Ectodermal cell (in vitro differentiated cells): ENCODE data around the gene KCNK17.
"Not testable (repeated sequence)": the region's sequence is repeated elsewhere in the genome, so short reads cannot be mapped to it uniquely, and the experiment has no call there.

Experiments used
- H3K27ac ChIP-seq: 2 replicates; pipeline ENCODE4 v1.7.0; 2013; ENCODE audit warnings: mild to moderate bottlenecking, low read depth, low read length; ENCODE audit not compliant: insufficient read depth, poor library complexity, severe bottlenecking
- H3K27me3 ChIP-seq: 2 replicates; pipeline ENCODE4 v1.7.0; 2013; ENCODE audit warnings: mild to moderate bottlenecking, low read length; ENCODE audit not compliant: insufficient read depth, control insufficient read depth, poor library complexity, severe bottlenecking
- H3K36me3 ChIP-seq: one replicate; pipeline ENCODE4 v1.7.0; 2013; ENCODE audit warnings: low read length; ENCODE audit not compliant: control insufficient read depth, insufficient read depth
- H3K4me1 ChIP-seq: one replicate; pipeline ENCODE4 v1.7.0; 2013; ENCODE audit warnings: low read length; ENCODE audit not compliant: control insufficient read depth, insufficient read depth
- H3K4me3 ChIP-seq: 2 replicates; pipeline ENCODE4 v1.7.0; 2013; ENCODE audit warnings: low read depth, low read length, control low read depth; ENCODE audit not compliant: insufficient read depth
- H3K9me3 ChIP-seq: 2 replicates; pipeline ENCODE4 v1.7.0; 2013; ENCODE audit warnings: mild to moderate bottlenecking, low read length, moderate library complexity; ENCODE audit not compliant: control insufficient read depth
- WGBS, 2 experiments: methylation state at CpG; one replicate each; pipeline ENCODE4 v1.1.7; 2013; ENCODE audit warnings: missing lambda C conversion rate in 2 of 2; 5-methylcytosine and 5-hydroxymethylcytosine counted together

KCNK17 gene

DNA sequence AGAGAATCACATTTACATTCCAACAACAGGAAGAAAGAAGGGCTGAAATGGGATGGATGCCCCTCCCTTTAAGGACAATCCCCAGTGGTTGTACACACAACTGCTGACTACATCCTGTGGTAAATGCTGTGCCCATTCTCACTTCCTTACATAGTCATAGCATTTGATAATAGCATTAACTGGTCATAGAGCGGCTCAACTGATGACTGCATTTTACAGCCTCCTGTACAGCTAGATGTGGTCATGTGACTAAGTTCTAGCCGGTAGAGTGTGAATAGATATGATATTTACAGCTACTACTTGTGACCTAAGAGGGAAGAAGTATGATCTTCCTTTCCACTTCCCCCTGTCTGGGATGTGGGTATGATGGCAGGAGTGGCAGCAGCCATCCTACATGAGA is 24.7 kb downstream of the KCNK17 start:
- Histone ChIP-seq H3K27me3 (peaks cover 9% of the 10 kb centered on the region), H3K4me1 (no peaks in the 10 kb centered on the region), H3K9me3 (no peaks in the 10 kb centered on the region), H3K4me3 (no peak overlapping the region), H3K36me3 (no peaks in the 10 kb centered on the region), H3K27ac (no peak overlapping the region)
- WGBS, 2 experiments = 90 to 97% methylated on average over 2 of the region's 2 CpGs

DNA sequence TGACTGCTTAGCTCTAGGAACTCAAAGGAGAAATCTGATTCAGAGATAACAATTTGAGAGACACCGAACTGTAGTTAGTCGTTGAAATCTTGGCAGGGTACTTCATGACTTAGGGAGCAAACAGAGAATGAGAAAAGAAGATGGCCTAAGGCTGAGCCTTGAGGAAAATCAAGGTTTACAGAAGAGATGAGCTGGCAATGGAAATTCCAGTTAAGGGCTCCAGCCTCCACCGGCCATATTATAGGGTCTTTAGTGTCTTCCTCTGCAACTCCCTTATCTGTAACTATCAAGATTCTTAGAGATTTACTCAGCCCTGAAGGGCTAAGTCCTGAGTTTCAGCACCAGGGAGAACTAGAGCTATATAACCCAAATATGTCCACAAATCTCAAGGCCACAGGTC is 26.6 kb downstream of the KCNK17 start:
- H3K36me3 ChIP-seq = no peaks in the 10 kb centered on the region
- peaks cover 5% of the 10 kb centered on the region for H3K27me3 ChIP-seq
- H3K4me3 ChIP-seq = no peak overlapping the region
- H3K4me1 ChIP-seq = no peaks in the 10 kb centered on the region
- H3K9me3 ChIP-seq = no peaks in the 10 kb centered on the region
- no peak overlapping the region for H3K27ac ChIP-seq
- 94 to 95% methylated on average over 3 of the region's 3 CpGs for WGBS, 2 experiments

DNA sequence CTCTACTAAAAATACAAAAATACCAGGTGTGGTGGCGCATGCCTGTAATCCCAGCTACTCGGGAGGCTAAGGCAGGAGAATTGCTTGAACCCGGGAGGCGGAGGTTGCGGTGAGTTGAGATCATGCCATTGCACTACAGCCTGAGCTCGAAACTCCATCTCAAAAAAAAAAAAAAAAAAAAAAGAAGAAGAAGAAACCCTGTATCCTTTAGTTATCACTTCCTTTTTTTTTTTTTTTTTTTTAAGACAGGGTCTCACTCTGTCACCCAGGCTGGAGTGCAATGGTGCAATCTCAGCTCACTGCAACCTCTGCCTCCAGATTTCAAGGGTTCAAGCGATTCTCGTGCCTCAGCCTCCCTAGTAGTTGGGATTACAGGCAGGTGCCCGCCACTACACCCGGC is 27.6 kb downstream of the KCNK17 start:
- H3K27me3 ChIP-seq, H3K4me1 ChIP-seq, H3K4me3 ChIP-seq, H3K27ac ChIP-seq, H3K36me3 ChIP-seq, H3K9me3 ChIP-seq: not testable (repeated sequence)
- 78 to 85% methylated on average over 9 to 10 of the region's 10 CpGs for WGBS, 2 experiments

DNA sequence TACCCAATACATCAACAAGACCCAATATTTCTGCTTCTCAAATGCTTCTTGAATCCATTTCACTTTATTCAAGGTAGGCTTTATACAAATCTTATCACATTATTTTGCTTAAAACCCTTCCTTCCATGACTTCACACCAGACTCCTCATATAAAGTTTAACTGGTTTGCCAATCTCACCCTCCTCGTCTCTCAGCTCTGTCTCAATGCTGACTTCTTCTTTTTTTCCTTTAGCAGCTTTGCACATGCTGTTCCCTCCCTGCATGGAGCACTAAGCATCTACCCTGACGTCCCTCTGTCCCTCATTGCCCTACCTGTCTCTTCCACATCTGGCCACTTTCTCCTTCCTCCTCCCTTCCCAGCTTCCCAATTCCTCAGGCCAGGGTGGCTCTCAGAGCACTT is 31.4 kb downstream of the KCNK17 start:
- Histone ChIP-seq H3K27ac (no peak overlapping the region), H3K36me3 (no peaks in the 10 kb centered on the region), H3K4me3 (no peak overlapping the region), H3K27me3 (no peaks in the 10 kb centered on the region), H3K4me1 (no peaks in the 10 kb centered on the region), H3K9me3 (no peaks in the 10 kb centered on the region)
- 67 to 69% methylated on average over 2 of the region's 2 CpGs for WGBS, 2 experiments

DNA sequence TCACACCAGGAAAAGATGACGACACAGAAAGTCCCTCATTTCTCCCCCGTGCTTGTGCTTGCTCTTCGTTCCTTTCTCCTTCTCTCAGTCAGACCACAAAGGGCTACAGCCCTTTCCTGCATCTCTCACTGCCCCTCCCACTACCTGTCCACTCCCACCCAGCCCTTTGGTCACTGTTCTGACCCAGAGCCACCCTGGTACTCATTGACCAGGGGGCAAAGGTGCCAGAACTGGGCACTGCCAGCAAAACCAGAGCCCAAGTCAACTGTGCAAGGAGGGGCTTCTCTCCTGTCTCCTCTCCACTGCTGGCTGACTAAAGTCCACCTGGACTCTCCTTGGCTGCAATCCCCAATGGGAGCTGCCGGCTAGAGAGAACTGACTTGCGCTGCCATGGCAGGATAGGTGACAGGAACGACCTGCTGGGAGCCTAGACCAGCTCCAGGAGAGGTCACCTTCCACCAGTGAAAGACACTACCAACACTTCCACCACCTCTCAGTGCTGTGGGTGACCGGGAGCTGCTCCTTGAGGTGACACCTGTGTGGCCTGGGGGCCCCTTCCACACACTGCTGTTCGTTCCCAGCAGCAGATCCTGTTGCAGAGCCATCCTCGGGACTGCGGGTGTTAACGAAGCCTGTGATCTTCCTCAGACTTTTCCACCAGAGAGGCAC is 32.8 kb downstream of the KCNK17 start:
- Histone ChIP-seq H3K36me3 (no peaks in the 10 kb centered on the region), H3K27me3 (no peaks in the 10 kb centered on the region), H3K4me1 (no peaks in the 10 kb centered on the region), H3K4me3 (no peak overlapping the region), H3K9me3 (no peaks in the 10 kb centered on the region), H3K27ac (no peak overlapping the region)
- WGBS, 2 experiments = 88 to 91% methylated on average over 11 of the region's 11 CpGs

DNA sequence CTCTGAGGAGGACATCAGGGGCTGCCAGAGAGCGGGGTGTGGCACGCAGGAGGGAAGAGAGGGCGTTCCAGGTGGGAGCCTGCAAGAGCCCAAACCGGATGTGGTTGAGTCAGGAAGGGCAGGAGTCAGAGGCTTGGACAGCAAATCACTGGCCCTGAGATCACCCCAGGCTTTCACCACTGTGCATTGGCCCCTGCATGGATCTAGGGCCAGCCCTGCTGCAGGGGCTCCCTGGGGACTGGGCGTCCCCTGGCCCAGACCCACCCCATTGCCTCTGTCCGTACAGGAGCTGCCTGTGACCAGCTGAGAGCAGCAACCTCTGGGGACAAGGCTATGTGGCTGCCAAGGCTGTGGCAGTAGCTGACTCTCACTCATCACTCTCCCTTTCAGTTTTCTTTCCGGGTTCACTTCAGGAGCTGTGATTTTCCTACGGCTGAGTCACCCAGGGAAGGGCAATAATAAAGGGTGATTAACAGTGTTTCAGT is 33.9 kb downstream of the KCNK17 start:
- Histone ChIP-seq H3K4me3 (no peak overlapping the region), H3K36me3 (no peaks in the 10 kb centered on the region), H3K27me3 (no peaks in the 10 kb centered on the region), H3K4me1 (no peaks in the 10 kb centered on the region), H3K9me3 (no peaks in the 10 kb centered on the region), H3K27ac (no peak overlapping the region)
- 78 to 85% methylated on average over 8 of the region's 8 CpGs for WGBS, 2 experiments

DNA sequence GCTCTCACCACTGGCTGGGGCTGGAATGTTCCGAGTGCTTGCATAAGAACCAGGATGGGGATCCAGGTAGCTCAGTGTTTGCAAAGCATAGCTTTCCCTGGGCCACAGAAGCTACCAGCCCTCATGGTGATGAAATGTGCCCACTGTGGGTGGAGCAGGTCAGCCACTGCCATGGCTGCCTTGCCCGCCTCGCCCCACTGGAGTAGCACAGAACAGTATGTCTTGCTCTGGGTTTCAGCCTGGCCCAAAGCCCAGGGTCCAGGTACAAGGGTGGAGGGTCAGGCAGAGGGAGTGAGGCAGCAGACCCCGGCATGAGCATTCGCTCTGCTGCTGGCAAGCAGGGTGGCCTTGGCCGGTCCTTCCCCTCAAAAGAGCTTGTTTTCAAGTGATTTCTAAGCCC is 34.7 kb downstream of the KCNK17 start:
- Histone ChIP-seq H3K27me3 (no peaks in the 10 kb centered on the region), H3K36me3 (no peaks in the 10 kb centered on the region), H3K27ac (no peak overlapping the region), H3K4me1 (no peaks in the 10 kb centered on the region), H3K9me3 (no peaks in the 10 kb centered on the region), H3K4me3 (no peak overlapping the region)
- WGBS, 2 experiments = 93% methylated on average over 6 of the region's 6 CpGs

DNA sequence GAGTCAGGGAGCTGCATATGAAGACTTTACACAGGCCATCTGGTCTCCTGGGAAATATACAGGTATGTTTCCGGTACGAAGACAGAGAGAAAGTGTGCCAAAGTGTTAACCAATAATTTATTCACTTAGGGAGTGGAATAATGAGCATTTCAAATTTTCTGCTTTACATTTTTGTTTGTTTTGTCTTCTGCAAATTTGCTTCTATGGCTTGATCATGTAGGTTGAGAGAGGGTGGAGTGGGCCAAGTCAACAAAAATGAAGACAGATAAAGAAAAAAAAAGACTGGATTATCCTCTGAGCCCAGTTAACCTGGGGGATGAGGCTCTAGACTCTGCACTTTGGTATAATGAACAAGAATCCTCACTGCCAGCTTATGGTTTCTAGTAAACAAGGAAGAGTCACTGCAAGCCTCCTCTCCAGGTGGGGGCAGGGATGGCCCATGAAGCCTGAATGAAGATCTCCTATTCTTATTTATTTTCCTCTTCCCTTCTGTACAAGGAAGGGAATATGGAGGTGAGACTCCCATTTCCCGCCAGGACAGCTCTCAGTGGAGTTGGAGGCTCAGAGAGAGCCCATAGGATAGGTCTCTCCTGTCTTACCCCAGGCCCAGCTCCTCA is 37.7 kb downstream of the KCNK17 start:
- Histone ChIP-seq H3K9me3 (no peaks in the 10 kb centered on the region), H3K27me3 (no peaks in the 10 kb centered on the region), H3K36me3 (no peaks in the 10 kb centered on the region), H3K4me1 (no peaks in the 10 kb centered on the region), H3K4me3 (no peak overlapping the region), H3K27ac (no peak overlapping the region)
- WGBS, 2 experiments = 89 to 98% methylated on average over 3 of the region's 3 CpGs

DNA sequence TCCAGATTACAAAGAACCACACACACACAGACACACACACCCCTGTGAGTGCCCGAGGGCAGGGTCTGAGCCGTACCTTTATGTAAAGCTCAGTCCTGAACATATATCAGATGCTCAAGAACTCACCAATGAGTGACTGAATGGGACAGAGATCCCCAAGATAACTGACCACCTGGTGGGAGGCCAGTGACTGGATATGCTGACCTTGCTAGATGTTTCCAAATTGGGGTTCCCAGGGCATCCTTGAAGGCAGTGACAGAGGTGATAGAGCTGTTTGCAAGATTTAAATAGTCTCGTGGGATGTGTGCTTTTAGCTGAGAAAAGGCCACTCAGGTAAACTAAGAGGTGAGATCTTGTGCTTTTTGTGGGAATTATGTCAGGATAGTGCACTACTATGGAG is 39.3 kb downstream of the KCNK17 start:
- H3K9me3 ChIP-seq = no peaks in the 10 kb centered on the region
- no peak overlapping the region for H3K27ac ChIP-seq
- no peak overlapping the region for H3K4me3 ChIP-seq
- no peaks in the 10 kb centered on the region for H3K4me1 ChIP-seq
- 91 to 92% methylated on average over 3 of the region's 3 CpGs for WGBS, 2 experiments
- no peaks in the 10 kb centered on the region for H3K27me3 ChIP-seq
- no peaks in the 10 kb centered on the region for H3K36me3 ChIP-seq

DNA sequence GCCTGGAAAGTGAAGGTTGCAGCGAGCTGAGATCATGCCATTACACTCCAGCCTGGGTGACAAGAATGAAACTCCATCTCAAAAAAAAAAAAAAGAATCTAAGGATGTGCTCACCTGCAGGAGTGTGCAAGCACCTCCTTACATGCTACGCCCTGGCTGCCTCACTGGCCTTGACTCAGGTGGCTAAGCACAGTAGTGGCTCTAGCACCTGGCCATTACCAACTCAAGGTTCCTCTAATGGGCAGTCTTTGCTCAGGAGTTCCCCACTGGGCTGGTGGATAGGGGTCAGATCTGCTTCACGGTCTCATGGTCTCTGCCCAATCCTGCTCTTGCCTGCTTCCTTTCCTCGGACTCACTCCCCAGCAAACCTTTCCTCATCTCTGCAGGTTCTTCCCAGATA is 39.7 kb downstream of the KCNK17 start:
- Histone ChIP-seq H3K4me3 (no peak overlapping the region), H3K9me3 (no peaks in the 10 kb centered on the region), H3K4me1 (no peaks in the 10 kb centered on the region), H3K36me3 (no peaks in the 10 kb centered on the region), H3K27me3 (no peaks in the 10 kb centered on the region), H3K27ac (no peak overlapping the region)
- WGBS, 2 experiments = 68 to 71% methylated on average over 4 of the region's 4 CpGs
